Gastrocnemius medialis (tissue), 4 donors: ENCODE measurements around the gene ERBIN.

ENCODE experiments used
- CTCF ChIP-seq, 5 experiments: fragments of 450-650 bp in 3 of 5; fragments of 200-600 bp in 2 of 5; sonication (generic) in 2 of 5; IDR thresholded peaks in 4 of 5; conservative IDR thresholded peaks in 1 of 5; 1 replicate in 4 of 5; 2 replicates in 1 of 5; pipeline ENCODE4 v1.5.1; 2016 to 2019; ENCODE audit warnings: antibody characterized with exemption in 5 of 5, mild to moderate bottlenecking in 3 of 5, moderate library complexity in 3 of 5
- POLR2A ChIP-seq, 2 donors: fragments of 450-650 bp; IDR thresholded peaks; one replicate each; pipeline ENCODE4 v1.6.1; 2017; ENCODE audit warnings: antibody characterized with exemption in 2 of 2, mild to moderate bottlenecking in 2 of 2, moderate library complexity in 2 of 2

GRCh38 chr5:65892801-65893200 is 33.6 kb upstream of the ERBIN start:
- TF ChIP-seq CTCF (IDR thresholded peaks at IDR 0.05 in 4 of 5, conservative IDR thresholded peaks at IDR 0.05 in 1 of 5) = no peak
- TF ChIP-seq POLR2A (IDR thresholded peaks at IDR 0.05) = no peak
